Kidney (tissue), 14 donors: Measurements from ENCODE around the gene DZIP1. TPM values are rescaled to one million over a fixed set of nuclear protein-coding genes. Genes with fewer than 3 reads are reported as not detected.

Experiments
- DNase-seq, 5 donors: peaks; one replicate each; pipeline ENCODE4 v3.0.0-alpha.2; 2013 to 2020
- FAIRE-seq: peaks from 2 replicates; lab custom pipeline; 2012; peaks lifted over from hg19 to GRCh38; lab: Jason Lieb, UNC
- H3K27ac ChIP-seq, 2 donors: one replicate each; pipeline ENCODE4 v1.7.0; 2013; ENCODE audit warnings: low read depth in 2 of 2, low read length in 2 of 2, inconsistent platforms in 1 of 2
- H3K27me3 ChIP-seq: one replicate; pipeline ENCODE4 v1.7.1; 2013; ENCODE audit warnings: low read length, inconsistent platforms; ENCODE audit not compliant: control insufficient read depth, insufficient read depth
- H3K36me3 ChIP-seq, 3 donors: one replicate each; pipeline versions ENCODE4 v1.7.0 to v1.7.1; 2013; ENCODE audit warnings: low read length in 3 of 3, control low read depth in 1 of 3, inconsistent platforms in 1 of 3; ENCODE audit not compliant: insufficient read depth in 3 of 3, control insufficient read depth in 2 of 3
- H3K4me1 ChIP-seq, 3 donors: one replicate each; pipeline versions ENCODE4 v1.7.0 to v1.7.1; 2013; ENCODE audit warnings: low read length in 3 of 3, inconsistent platforms in 1 of 3, low read depth in 1 of 3; ENCODE audit not compliant: control insufficient read depth in 2 of 3, insufficient read depth in 2 of 3
- H3K4me3 ChIP-seq, 3 donors: one replicate each; pipeline versions ENCODE4 v1.7.0 to v1.8.1; 2013; ENCODE audit warnings: low read length in 3 of 3, control low read depth in 1 of 3, inconsistent platforms in 1 of 3
- H3K9ac ChIP-seq, 3 donors: one replicate each; pipeline versions ENCODE4 v1.7.0 to v1.7.1; 2013; ENCODE audit warnings: low read length in 3 of 3, control low read depth in 1 of 3, inconsistent platforms in 1 of 3
- H3K9me3 ChIP-seq, 3 donors: one replicate each; pipeline versions ENCODE4 v1.7.0 to v1.7.1; 2013; ENCODE audit warnings: low read length in 3 of 3, control low read depth in 1 of 3, inconsistent platforms in 1 of 3; ENCODE audit not compliant: control insufficient read depth in 2 of 3, insufficient read depth in 1 of 3
- CTCF ChIP-seq: IDR thresholded peaks from 3 replicates; pipeline ENCODE4 v1.5.1; 2012; ENCODE audit warnings: mild to moderate bottlenecking, moderate library complexity, borderline replicate concordance; ENCODE audit not compliant: insufficient read depth; ENCODE audit errors: extremely low read depth
- intact Hi-C: fragments of 100-400 bp; cut with DNase I; formaldehyde crosslinking; loops from one replicate; pipeline ENCODE4 v1.11.1; 2022
- polyA plus RNA-seq: library from polyadenylated mRNA; stranded (reverse); fragments of 350-450 nt; fragmentation: Illumina TruSeq; extraction: RNeasy Lipid Tissue Mini Kit (QIAGEN cat#74804); gene quantifications from one replicate; pipeline ENCODE4 v1.2.3, GENCODE V29; 2014; ENCODE audit warnings: low read depth, low replicate concordance; ENCODE audit not compliant: insufficient read depth
- total RNA-seq: library from RNA; stranded (reverse); fragmentation: NEBNext Ultra II Directional; extraction: Animal tissue kit (Norgen Biotek cat#: 25700); gene quantifications from one replicate; pipeline ENCODE4 v1.2.1, GENCODE V29; 2021
- donor health status: control.
- donor health status: control.
- donor health status: control.
- donor health status: control.
- donor health status: control.
- donor health status: DM: yes; HTN: yes; CAD: no.
- donor health status: Normal renal cell carcinoma (clear cell type).

The DZIP1 gene
- total and polyA plus RNA-seq, 2 donors from 2014 or later = 26.7 to 41.4 TPM

- intact Hi-C loops = no loop called here
- peaks cover 0 to 4% (median 3%) of the 10 kb centered on the region in 3 donors for H3K4me1 ChIP-seq
- DNase-seq (peak; percentile 49 to 75 (median 64)), FAIRE-seq (no peak)
- H3K27me3 ChIP-seq = no peaks in the 10 kb centered on the region
- no peak overlapping the region for H3K27ac ChIP-seq
- no peak for TF ChIP-seq CTCF
- H3K36me3 ChIP-seq = peaks cover 0 to 9% (median 2%) of the 10 kb centered on the region in 3 donors
- peak overlapping the region; percentile 42 to 93 (median 63) for H3K4me3 ChIP-seq
- no peaks in the 10 kb centered on the region for H3K9me3 ChIP-seq
- peak overlapping the region in 2 of 3 donors; percentile 9 to 62 for H3K9ac ChIP-seq
These were observed 3.0 kb downstream of the DZIP1 start for GRCh38 chr13:95641291-95642027.

- DNase-seq (no peak), FAIRE-seq (no peak)
- no peaks in the 10 kb centered on the region for H3K9me3 ChIP-seq
- H3K27me3 ChIP-seq = no peaks in the 10 kb centered on the region
- H3K4me3 ChIP-seq = no peak overlapping the region
- peaks cover 0 to 3% (median 0%) of the 10 kb centered on the region in 3 donors for H3K4me1 ChIP-seq
- H3K9ac ChIP-seq = no peak overlapping the region
- peaks cover 0 to 24% (median 2%) of the 10 kb centered on the region in 3 donors for H3K36me3 ChIP-seq
- no peak overlapping the region for H3K27ac ChIP-seq
- intact Hi-C loops = no loop called here
- TF ChIP-seq CTCF = no peak
These were observed 7.7 kb downstream of the DZIP1 start for GRCh38 chr13:95636853-95637252.

GRCh38 chr13:95630593-95630992 is 13.9 kb downstream of the DZIP1 start:
- no peak for FAIRE-seq
- peaks cover 7 to 47% (median 12%) of the 10 kb centered on the region in 3 donors for H3K36me3 ChIP-seq

More at GRCh38 chr13:95630593-95630992, 13.9 kb downstream of the DZIP1 start:
- no peak overlapping the region for H3K9ac ChIP-seq
- no peaks in the 10 kb centered on the region for H3K4me1 ChIP-seq
- intact Hi-C loops = no loop called here
- H3K4me3 ChIP-seq = no peak overlapping the region
- no peak overlapping the region for H3K27ac ChIP-seq
- no peak for TF ChIP-seq CTCF
- no peak for DNase-seq
- H3K27me3 ChIP-seq = no peaks in the 10 kb centered on the region
- H3K9me3 ChIP-seq = peaks cover 0 to 6% (median 0%) of the 10 kb centered on the region in 3 donors
